H1 (cell line): ENCODE data around the gene PNLDC1. TPM values are rescaled to one million over a fixed set of nuclear protein-coding genes. Genes with fewer than 3 reads are reported as not detected.
"Not testable (repeated sequence)": the region's sequence is repeated elsewhere in the genome, so short reads cannot be mapped to it uniquely, and the experiment has no call there.

ENCODE experiments used
- CTCF ChIA-PET: fragments of 300-600 bp; sonication (Branson Sonifier 250); formaldehyde crosslinking; loops from one replicate; lab custom pipeline; 2021; ENCODE audit not compliant: partially characterized antibody; lab: Charles Lee
- POLR2A ChIA-PET: fragments of 300-600 bp; sonication (Branson Sonifier 250); formaldehyde crosslinking; loops from one replicate; lab custom pipeline; 2021; ENCODE audit warnings: inconsistent platforms; ENCODE audit not compliant: partially characterized antibody; lab: Charles Lee
- DNase-seq, 2 experiments: peaks; one replicate each; pipeline versions ENCODE4 v3.0.0 to v3.0.0-alpha.2; 2010 to 2022; ENCODE audit warnings: low spot score in 2 of 2, low read depth in 1 of 2, mixed read lengths in 1 of 2
- FAIRE-seq: peaks from 2 replicates; lab custom pipeline; 2011; peaks lifted over from hg19 to GRCh38; lab: Jason Lieb, UNC
- H2AFZ ChIP-seq: 2 replicates; pipeline ENCODE4 v1.8.1; 2012; ENCODE audit warnings: low read length, inconsistent platforms
- H2AK5ac ChIP-seq: 2 replicates; pipeline ENCODE4 v1.6.1; 2013; ENCODE audit warnings: low read depth, low read length
- H2BK120ac ChIP-seq: replicated peaks from 2 replicates; pipeline ENCODE3; 2013; ENCODE audit warnings: low read depth, low read length, inconsistent platforms
- H2BK12ac ChIP-seq: 2 replicates; pipeline ENCODE4 v1.6.1; 2013; ENCODE audit warnings: low read depth, low read length
- H2BK15ac ChIP-seq: 2 replicates; pipeline ENCODE4 v1.6.1; 2013; ENCODE audit warnings: low read length
- H2BK20ac ChIP-seq: 2 replicates; pipeline ENCODE4 v1.6.1; 2013; ENCODE audit warnings: low read length
- H2BK5ac ChIP-seq: 2 replicates; pipeline ENCODE4 v1.6.1; 2013; ENCODE audit warnings: low read depth, low read length
- H3K14ac ChIP-seq: 2 replicates; pipeline ENCODE4 v1.6.1; 2013; ENCODE audit warnings: inconsistent platforms; ENCODE audit not compliant: insufficient read length
- H3K18ac ChIP-seq: 2 replicates; pipeline ENCODE4 v1.6.1; 2013; ENCODE audit warnings: low read length; ENCODE audit errors: extremely low read depth
- H3K23ac ChIP-seq: 2 replicates; pipeline ENCODE4 v1.6.1; 2013; ENCODE audit warnings: inconsistent platforms; ENCODE audit not compliant: insufficient read length
- H3K23me2 ChIP-seq: 2 replicates; pipeline ENCODE4 v1.6.1; 2013; ENCODE audit warnings: low read depth, low read length
- H3K27ac ChIP-seq: 2 replicates; pipeline ENCODE4 v1.6.1; 2011; ENCODE audit warnings: low read depth, low read length, inconsistent platforms
- H3K27me3 ChIP-seq, 4 experiments: replicated peaks in 1 of 4; 1 replicate in 1 of 4; 2 replicates in 3 of 4; pipeline versions ENCODE4 v1.6.1 to v1.8.1; 2011 to 2013; ENCODE audit warnings: low read length in 3 of 4, mild to moderate bottlenecking in 3 of 4, inconsistent platforms in 2 of 4, mixed read lengths in 2 of 4, moderate library complexity in 1 of 4; ENCODE audit not compliant: control insufficient read depth in 3 of 4, insufficient read depth in 3 of 4; ENCODE audit errors: extremely low read depth in 1 of 4
- H3K36me3 ChIP-seq, 4 experiments: 2 replicates each; pipeline versions ENCODE4 v1.6.1 to v1.8.1; 2011 to 2013; ENCODE audit warnings: mild to moderate bottlenecking in 4 of 4, low read length in 3 of 4, moderate library complexity in 2 of 4, control low read depth in 1 of 4, inconsistent platforms in 1 of 4; ENCODE audit not compliant: insufficient read depth in 4 of 4, control insufficient read depth in 2 of 4
- H3K4ac ChIP-seq: replicated peaks from 2 replicates; pipeline ENCODE3; 2013; ENCODE audit warnings: low read length, low read depth, mixed read lengths, inconsistent platforms; ENCODE audit not compliant: insufficient read length
- H3K4me1 ChIP-seq, 4 experiments: replicated peaks in 1 of 4; 1 replicate in 1 of 4; 2 replicates in 3 of 4; pipeline versions ENCODE4 v1.6.1 to v1.8.1; 2011 to 2013; ENCODE audit warnings: low read length in 3 of 4, inconsistent platforms in 2 of 4, mixed read lengths in 1 of 4; ENCODE audit not compliant: insufficient read depth in 4 of 4, control insufficient read depth in 3 of 4
- H3K4me2 ChIP-seq, 2 experiments: 2 replicates each; pipeline versions ENCODE4 v1.6.1 to v1.8.1; 2011 to 2013; ENCODE audit warnings: low read depth in 2 of 2, low read length in 2 of 2, control low read depth in 1 of 2, inconsistent platforms in 1 of 2, mild to moderate bottlenecking in 1 of 2; ENCODE audit not compliant: insufficient read depth in 1 of 2
- H3K4me3 ChIP-seq, 4 experiments: fragments of 200-600, 300-600 bp in 1 of 4; sonication (generic), shearing (Covaris generic), sonication (Bioruptor Twin) in 1 of 4; 2 replicates each; pipeline versions ENCODE4 v1.5.1 to v1.8.1; 2011 to 2016; ENCODE audit warnings: low read length in 4 of 4, low read depth in 3 of 4, control low read depth in 2 of 4, inconsistent platforms in 2 of 4, mild to moderate bottlenecking in 2 of 4, mixed read lengths in 1 of 4, moderate library complexity in 1 of 4; ENCODE audit not compliant: insufficient read depth in 2 of 4; ENCODE audit errors: extremely low read depth in 1 of 4
- H3K56ac ChIP-seq: replicated peaks from 2 replicates; pipeline ENCODE3; 2013; ENCODE audit warnings: low read depth, mild to moderate bottlenecking, mixed read lengths, low read length, inconsistent platforms; ENCODE audit not compliant: insufficient read length
- H3K79me1 ChIP-seq: 2 replicates; pipeline ENCODE4 v1.6.1; 2013; ENCODE audit warnings: low read depth, low read length, control low read depth
- H3K79me2 ChIP-seq, 2 experiments: 2 replicates each; pipeline versions ENCODE4 v1.6.1 to v1.8.1; 2012 to 2013; ENCODE audit warnings: low read length in 2 of 2, mild to moderate bottlenecking in 2 of 2, inconsistent platforms in 1 of 2; ENCODE audit not compliant: insufficient read depth in 2 of 2, control insufficient read depth in 1 of 2
- H3K9ac ChIP-seq, 4 experiments: replicated peaks in 1 of 4; 1 replicate in 1 of 4; 2 replicates in 3 of 4; pipeline versions ENCODE4 v1.6.1 to v1.8.1; 2011 to 2013; ENCODE audit warnings: low read depth in 3 of 4, low read length in 3 of 4, control low read depth in 2 of 4, mild to moderate bottlenecking in 2 of 4, moderate library complexity in 2 of 4, inconsistent platforms in 1 of 4; ENCODE audit errors: extremely low read depth in 1 of 4
- H3K9me3 ChIP-seq, 2 experiments: 2 replicates each; pipeline versions ENCODE4 v1.6.1 to v1.8.1; 2012 to 2013; ENCODE audit warnings: mild to moderate bottlenecking in 2 of 2, moderate library complexity in 2 of 2, control low read depth in 1 of 2, inconsistent platforms in 1 of 2, low read depth in 1 of 2, low read length in 1 of 2, mixed read lengths in 1 of 2; ENCODE audit not compliant: insufficient read depth in 2 of 2
- H4K20me1 ChIP-seq, 2 experiments: replicated peaks in 1 of 2; 2 replicates each; pipeline versions ENCODE3 to v1.8.1; 2011 to 2013; ENCODE audit warnings: inconsistent platforms in 2 of 2, low read length in 2 of 2, mild to moderate bottlenecking in 1 of 2; ENCODE audit not compliant: insufficient read depth in 2 of 2, control insufficient read depth in 1 of 2
- H4K5ac ChIP-seq: 2 replicates; pipeline ENCODE4 v1.6.1; 2013; ENCODE audit warnings: low read length, low read depth, mixed read lengths, inconsistent platforms; ENCODE audit not compliant: insufficient read length
- H4K8ac ChIP-seq: 2 replicates; pipeline ENCODE4 v1.8.0; 2013; ENCODE audit warnings: mild to moderate bottlenecking, moderate library complexity, low read length, inconsistent platforms; ENCODE audit not compliant: insufficient read depth; ENCODE audit errors: extremely low read depth
- H4K91ac ChIP-seq: replicated peaks from 2 replicates; pipeline ENCODE3; 2013; ENCODE audit warnings: low read length, mixed read lengths, inconsistent platforms; ENCODE audit not compliant: insufficient read length
- CTCF ChIP-seq, 3 experiments: IDR thresholded peaks; 1 replicate in 2 of 3; 2 replicates in 1 of 3; pipeline versions ENCODE4 v1.5.1 to v1.6.1; 2011; ENCODE audit warnings: low read length in 3 of 3, mild to moderate bottlenecking in 3 of 3, inconsistent platforms in 2 of 3, low read depth in 1 of 3, moderate library complexity in 1 of 3; ENCODE audit not compliant: insufficient read depth in 1 of 3; ENCODE audit errors: control extremely low read depth in 1 of 3
- RAD21 ChIP-seq, 2 experiments: IDR thresholded peaks in 1 of 2; conservative IDR thresholded peaks in 1 of 2; 2 replicates each; pipeline ENCODE4 v1.6.1; 2011; ENCODE audit warnings: low read depth in 2 of 2, low read length in 2 of 2, improper control_type of control experiment in 1 of 2, inconsistent platforms in 1 of 2, mild to moderate bottlenecking in 1 of 2, moderate library complexity in 1 of 2
- SUZ12 ChIP-seq: fragments of 200-600 bp; sonication (generic); IDR thresholded peaks from 2 replicates; pipeline ENCODE4 v1.6.1; 2012; ENCODE audit warnings: mild to moderate bottlenecking, inconsistent platforms, low read length, moderate library complexity, mixed read lengths
- WGBS, 2 experiments: shearing (Covaris generic) in 1 of 2; methylation state at CpG; one replicate each; pipeline versions ENCODE4 v1.1.6 to v1.1.7; 2013 to 2015; ENCODE audit warnings: low lambda C conversion rate in 2 of 2, mixed read lengths in 2 of 2, inconsistent platforms in 1 of 2, low coverage in 1 of 2, missing lambda C conversion rate in 1 of 2; ENCODE audit not compliant: insufficient replicate concordance in 2 of 2, insufficient coverage in 1 of 2, insufficient read length in 1 of 2; ENCODE audit errors: extremely low coverage in 1 of 2, missing lambda C conversion rate in 1 of 2; 5-methylcytosine and 5-hydroxymethylcytosine counted together
- polyA plus RNA-seq, 7 experiments: library from polyadenylated mRNA; depleted of rRNA in 3 of 7; stranded (reverse) in 5 of 7; unstranded in 2 of 7; fragments of >200 nt in 5 of 7; fragments of 200-250 nt in 2 of 7; gene quantifications; 1 replicate in 5 of 7; 2 replicates in 1 of 7; 4 replicates in 1 of 7; pipeline versions ENCODE4 v1.2.1 to v1.2.3, GENCODE V29; 2011 to 2013; ENCODE audit warnings: missing spikeins in 2 of 7, mixed read lengths in 2 of 7
- total RNA-seq: library from RNA; stranded (reverse); fragmentation: NEBNext Ultra II Directional; extraction: Animal tissue kit (Norgen Biotek cat#: 25700); gene quantifications from 2 replicates; pipeline ENCODE4 v1.2.1, GENCODE V29; 2021
- TF ChIP-seq, protein P1 (sequence below): IDR thresholded peaks from 2 replicates; pipeline ENCODE4 v1.6.1; 2012; ENCODE audit warnings: inconsistent platforms

Gene PNLDC1
- total and polyA plus RNA-seq, 2 of the 8 experiments (the other 6 are each of a cell fraction or from before 2014, with no cell fraction given) = 0.15 to 0.34 TPM

- TF ChIP-seq CTCF (IDR thresholded peaks at IDR 0.05; ENCODE audit: control extremely low read depth in 1 of 3, insufficient read depth in 1 of 3, low read depth in 1 of 3, low read length in 3 of 3) (no peak), SUZ12 (no peak), RAD21 (IDR thresholded peaks at IDR 0.05 in 1 of 2, conservative IDR thresholded peaks at IDR 0.05 in 1 of 2; ENCODE audit: low read depth in 2 of 2, low read length in 2 of 2) (no peak)
- TF ChIP-seq, protein P1, sequence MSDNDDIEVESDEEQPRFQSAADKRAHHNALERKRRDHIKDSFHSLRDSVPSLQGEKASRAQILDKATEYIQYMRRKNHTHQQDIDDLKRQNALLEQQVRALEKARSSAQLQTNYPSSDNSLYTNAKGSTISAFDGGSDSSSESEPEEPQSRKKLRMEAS = no peak
Measured at GRCh38 chr6:159815410-159815809, 15.3 kb downstream of the PNLDC1 start (continued).

DNA sequence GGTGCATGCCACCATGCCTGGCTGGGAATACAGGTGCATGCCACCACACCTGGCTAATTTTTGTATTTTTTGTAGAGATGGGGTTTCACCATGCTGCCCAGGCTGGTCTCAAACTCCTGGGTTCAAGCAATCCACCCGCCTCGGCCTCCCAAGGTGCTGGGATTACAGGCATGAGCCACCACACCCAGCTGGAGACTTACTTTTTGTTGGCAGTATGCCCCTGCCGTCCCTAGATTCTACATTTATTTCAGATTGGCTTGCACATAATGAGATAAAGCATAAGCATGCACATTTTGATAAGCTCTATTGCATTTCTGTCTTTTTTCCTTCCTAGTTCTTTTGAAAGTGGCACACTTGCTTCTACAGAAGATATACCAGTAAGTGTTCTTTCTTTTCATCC lies 16.7 kb downstream of the PNLDC1 start:
- FAIRE-seq, H3K27ac ChIP-seq, CTCF ChIA-PET, H2BK12ac ChIP-seq, H2BK15ac ChIP-seq, H4K91ac ChIP-seq, H3K79me2 ChIP-seq, H3K14ac ChIP-seq, H3K27me3 ChIP-seq, H4K8ac ChIP-seq, H3K4ac ChIP-seq, H2AFZ ChIP-seq, H3K4me2 ChIP-seq, H4K20me1 ChIP-seq, H4K5ac ChIP-seq, H3K9ac ChIP-seq, H2BK5ac ChIP-seq, H2BK120ac ChIP-seq, H3K4me3 ChIP-seq, H2AK5ac ChIP-seq, H3K56ac ChIP-seq, H3K36me3 ChIP-seq, H3K23ac ChIP-seq, H3K18ac ChIP-seq, H2BK20ac ChIP-seq, DNase-seq, H3K9me3 ChIP-seq, H3K23me2 ChIP-seq, H3K79me1 ChIP-seq: not testable (repeated sequence)
- POLR2A ChIA-PET = interaction anchor here (3.8 kb wide), 1 partner anchor 26 kb away, joined by 16 read pairs; the partner anchor contains the start of genes MRPL18 and TCP1
- WGBS, 2 experiments = 90% methylated on average over 3 of the region's 3 CpGs; no CpG with 5 or more reads in 1 of the 2 experiments
- peaks cover 0 to 15% (median 5%) of the 10 kb centered on the region in 4 experiments; a peak in 5 of 7 replicates for H3K4me1 ChIP-seq
